GM21619 (cell line): ENCODE results near the gene FAM53B.

Experiments
- ATAC-seq: cut with Tn5 transposase; IDR thresholded peaks from one replicate; pipeline ENCODE4 v1.9.1; 2021; ENCODE audit not compliant: unreplicated experiment

The FAM53B gene

GRCh38 chr10:124711145-124711544 is 33.0 kb downstream of the FAM53B start:
- no peak for ATAC-seq

GRCh38 chr10:124710266-124710881 is 33.8 kb downstream of the FAM53B start:
- no peak for ATAC-seq

- ATAC-seq, result no peak
Measured at GRCh38 chr10:124709861-124710260, 34.3 kb downstream of the FAM53B start.

GRCh38 chr10:124708922-124709520 is 35.2 kb downstream of the FAM53B start:
- ATAC-seq, result no peak

GRCh38 chr10:124708246-124708779 is 35.9 kb downstream of the FAM53B start:
- ATAC-seq, result no peak

- no peak for ATAC-seq
Measured at GRCh38 chr10:124707551-124707950, 36.6 kb downstream of the FAM53B start.

- ATAC-seq, result no peak
Measured at GRCh38 chr10:124707144-124707467, 37.1 kb downstream of the FAM53B start.

- no peak for ATAC-seq
Measured at GRCh38 chr10:124706462-124707143, 37.6 kb downstream of the FAM53B start.

GRCh38 chr10:124705817-124706461 is 38.2 kb downstream of the FAM53B start:
- ATAC-seq, result no peak

- no peak for ATAC-seq
Measured at GRCh38 chr10:124705381-124705740, 38.8 kb downstream of the FAM53B start.

GRCh38 chr10:124704428-124705380 is 39.5 kb downstream of the FAM53B start:
- no peak for ATAC-seq

- ATAC-seq, result no peak
Measured at GRCh38 chr10:124703778-124704427, 40.3 kb downstream of the FAM53B start.

- no peak for ATAC-seq
Measured at GRCh38 chr10:124703372-124703771, 40.8 kb downstream of the FAM53B start.

- ATAC-seq, result no peak
Measured at GRCh38 chr10:124701881-124702656, 42.1 kb downstream of the FAM53B start.

GRCh38 chr10:124701435-124701834 is 42.7 kb downstream of the FAM53B start:
- ATAC-seq, result no peak

GRCh38 chr10:124701038-124701365 is 43.2 kb downstream of the FAM53B start:
- no peak for ATAC-seq

GRCh38 chr10:124700293-124701037 is 43.7 kb downstream of the FAM53B start:
- ATAC-seq, result no peak

GRCh38 chr10:124699471-124700292 is 44.5 kb downstream of the FAM53B start:
- ATAC-seq, result no peak
